ENCODE data around the gene LSM14A. TPM values are rescaled to one million over a fixed set of nuclear protein-coding genes. Genes with fewer than 3 reads are reported as not detected.
"Not testable (repeated sequence)": the region's sequence is repeated elsewhere in the genome, so short reads cannot be mapped to it uniquely, and the experiment has no call there.

The LSM14A gene
- total and polyA plus RNA-seq, 4 donors: 12.6 to 133 (median 48.0) TPM

GRCh38 chr19:34193876-34194275, 21.6 kb downstream of the LSM14A start:
- Histone ChIP-seq H3K27ac (ENCODE audit: low read depth in 1 of 2, low read length in 2 of 2) (no peak overlapping the region), H3K9me3 (ENCODE audit: control insufficient read depth in 4 of 4, low read length in 3 of 4) (no peaks in the 10 kb centered on the region), H3K4me3 (ENCODE audit: low read depth in 1 of 3, low read length in 3 of 3) (no peak overlapping the region), H3K9ac (ENCODE audit: low read depth in 1 of 2, low read length in 2 of 2) (no peak overlapping the region), H3K36me3 (ENCODE audit: control insufficient read depth in 4 of 4, insufficient read depth in 3 of 4, low read depth in 1 of 4, low read length in 3 of 4) (peaks cover 2 to 29% (median 20%) of the 10 kb centered on the region in 4 donors), H3K27me3 (ENCODE audit: control insufficient read depth in 4 of 4, insufficient read depth in 4 of 4, low read length in 3 of 4) (no peaks in the 10 kb centered on the region), H3K4me1 (ENCODE audit: control insufficient read depth in 4 of 4, insufficient read depth in 4 of 4, low read length in 3 of 4) (peaks cover 1 to 12% (median 7%) of the 10 kb centered on the region in 4 donors)
- TF ChIP-seq HNF4A (conservative IDR thresholded peaks at IDR 0.05) (no peak), SP1 (IDR thresholded peaks at IDR 0.05) (no peak), HNF4G (IDR thresholded peaks at IDR 0.05) (no peak), GABPA (IDR thresholded peaks at IDR 0.05 in 1 of 2, conservative IDR thresholded peaks at IDR 0.05 in 1 of 2) (no peak), JUND (IDR thresholded peaks at IDR 0.05) (no peak), EGR1 (IDR thresholded peaks at IDR 0.05; ENCODE audit: low read depth in 2 of 2) (no peak), CTCF (IDR thresholded peaks at IDR 0.05; ENCODE audit: low read depth, low read length, missing input control) (no peak)
- WGBS: 92% methylated on average over 4 of the region's 4 CpGs
- no peak for DNase-seq (ENCODE audit: low spot score)

GRCh38 chr19:34201133-34201532, 28.8 kb downstream of the LSM14A start:
- TF ChIP-seq GABPA (IDR thresholded peaks at IDR 0.05 in 1 of 2, conservative IDR thresholded peaks at IDR 0.05 in 1 of 2) (no peak), MAX (IDR thresholded peaks at IDR 0.05) (no peak), YY1 (IDR thresholded peaks at IDR 0.05) (no peak), FOXA2 (IDR thresholded peaks at IDR 0.05) (no peak), HNF4A (conservative IDR thresholded peaks at IDR 0.05) (no peak), TAF1 (conservative IDR thresholded peaks at IDR 0.05) (no peak), HNF4G (IDR thresholded peaks at IDR 0.05) (no peak), ZBTB33 (IDR thresholded peaks at IDR 0.05) (no peak), RXRA (IDR thresholded peaks at IDR 0.05) (no peak), REST (IDR thresholded peaks at IDR 0.05) (no peak)
- no peak overlapping the region for H3K27ac ChIP-seq (ENCODE audit: low read depth in 1 of 2, low read length in 2 of 2)
- no peak overlapping the region for H3K4me3 ChIP-seq (ENCODE audit: low read depth in 1 of 3, low read length in 3 of 3)
- DNase-seq (ENCODE audit: low spot score): no peak
- peaks cover 2 to 27% (median 15%) of the 10 kb centered on the region in 4 donors for H3K36me3 ChIP-seq (ENCODE audit: control insufficient read depth in 4 of 4, insufficient read depth in 3 of 4, low read depth in 1 of 4, low read length in 3 of 4)
- 96% methylated on average over 6 of the region's 6 CpGs for WGBS
- no peaks in the 10 kb centered on the region for H3K9me3 ChIP-seq (ENCODE audit: control insufficient read depth in 4 of 4, low read length in 3 of 4)
- no peak overlapping the region for H3K9ac ChIP-seq (ENCODE audit: low read depth in 1 of 2, low read length in 2 of 2)
- H3K27me3 ChIP-seq (ENCODE audit: control insufficient read depth in 4 of 4, insufficient read depth in 4 of 4, low read length in 3 of 4): no peaks in the 10 kb centered on the region
- peaks cover 0 to 1% (median 0%) of the 10 kb centered on the region in 4 donors for H3K4me1 ChIP-seq (ENCODE audit: control insufficient read depth in 4 of 4, insufficient read depth in 4 of 4, low read length in 3 of 4)

- H3K9ac ChIP-seq (ENCODE audit: low read depth in 1 of 2, low read length in 2 of 2); DNase-seq (ENCODE audit: low spot score); H3K9me3 ChIP-seq (ENCODE audit: control insufficient read depth in 4 of 4, low read length in 3 of 4); H3K27ac ChIP-seq (ENCODE audit: low read depth in 1 of 2, low read length in 2 of 2); H3K4me3 ChIP-seq (ENCODE audit: low read depth in 1 of 3, low read length in 3 of 3); H3K4me1 ChIP-seq (ENCODE audit: control insufficient read depth in 4 of 4, insufficient read depth in 4 of 4, low read length in 3 of 4); H3K27me3 ChIP-seq (ENCODE audit: control insufficient read depth in 4 of 4, insufficient read depth in 4 of 4, low read length in 3 of 4): not testable (repeated sequence)
- 98% methylated on average over 7 of the region's 7 CpGs for WGBS
- H3K36me3 ChIP-seq (ENCODE audit: control insufficient read depth in 4 of 4, insufficient read depth in 3 of 4, low read depth in 1 of 4, low read length in 3 of 4): peaks cover 0 to 29% (median 12%) of the 10 kb centered on the region in 4 donors
Measured at GRCh38 chr19:34205324-34205723, 33.0 kb downstream of the LSM14A start.
